Activated CD8-positive, alpha-beta memory T cell treated with anti-CD3 and anti-CD28 coated beads for 1 hour (primary cell): ENCODE data around the gene ALG10B.

Source experiments
- DNase-seq, 2 donors: peaks; one replicate each; pipeline ENCODE4 v3.0.0-alpha.2; 2020; ENCODE audit warnings: low read depth in 1 of 2; ENCODE audit errors: extremely low read depth in 1 of 2

The ALG10B gene

DNA sequence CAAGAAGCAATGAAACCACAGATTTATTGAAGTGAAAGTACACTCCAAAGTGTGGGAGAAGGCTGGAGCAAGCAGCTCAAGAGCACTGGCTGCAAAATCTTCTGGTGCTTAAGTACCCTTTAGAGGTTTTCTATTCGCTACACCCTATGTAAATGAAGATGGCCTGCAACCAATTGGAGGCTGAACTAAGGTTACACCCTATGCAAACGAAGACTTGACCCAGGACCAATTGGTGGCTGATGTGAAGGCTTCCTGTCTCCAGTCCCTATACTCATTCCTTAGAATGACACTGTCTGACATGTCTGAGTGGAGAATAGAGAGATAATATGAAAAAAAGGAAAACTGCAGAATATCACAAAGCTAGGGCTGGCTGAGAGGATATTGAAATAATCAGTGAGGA lies 57.2 kb downstream of the ALG10B start:
- no peak for DNase-seq

DNA sequence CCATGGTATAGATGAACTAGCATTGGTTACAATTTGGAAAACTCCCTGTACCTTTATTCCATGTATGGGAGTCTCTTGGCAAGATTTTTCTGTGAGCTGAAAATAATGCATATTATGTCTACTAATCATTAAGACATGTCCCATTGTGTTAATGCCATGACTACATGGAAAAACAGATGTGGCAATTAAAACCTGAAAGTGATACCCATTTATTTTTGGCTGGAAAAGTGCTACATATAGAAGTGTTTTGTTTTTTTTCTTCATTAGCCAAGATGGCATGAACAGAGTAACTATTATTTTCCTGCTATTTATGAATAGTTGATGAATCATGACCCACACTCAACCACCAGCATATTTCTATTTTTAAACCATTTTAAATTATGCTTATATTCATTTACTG lies 58.2 kb downstream of the ALG10B start:
- no peak for DNase-seq
